HG03439 (cell line): Measurements from ENCODE around the gene MEGF11.
"Not testable (repeated sequence)": the region's sequence is repeated elsewhere in the genome, so short reads cannot be mapped to it uniquely, and the experiment has no call there.

Experiments used
- ATAC-seq: cut with Tn5 transposase; IDR thresholded peaks from one replicate; pipeline ENCODE4 v1.9.1; 2021; ENCODE audit warnings: mild to moderate bottlenecking, moderate library complexity; ENCODE audit not compliant: unreplicated experiment

The MEGF11 gene

DNA sequence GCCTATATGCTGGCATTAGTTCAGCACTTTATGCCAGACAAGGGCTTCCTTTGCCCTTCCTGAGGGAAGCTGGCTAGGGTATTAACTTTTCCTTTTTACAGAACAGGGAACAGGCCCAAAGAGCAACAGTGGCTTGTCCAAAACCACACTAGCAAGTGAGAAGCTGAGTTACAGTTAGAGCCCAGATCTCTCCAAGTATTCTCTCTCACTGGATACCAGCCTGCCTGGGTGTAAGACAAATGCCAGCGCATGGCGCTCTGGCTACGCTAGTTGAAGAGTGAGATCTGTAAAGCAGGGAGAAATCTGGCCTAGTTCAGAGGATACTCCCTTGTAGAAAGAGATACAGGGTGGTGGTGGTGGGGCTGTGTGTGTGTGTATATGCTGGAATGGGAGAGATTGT, 345.9 kb downstream of the MEGF11 start:
- no peak for ATAC-seq

DNA sequence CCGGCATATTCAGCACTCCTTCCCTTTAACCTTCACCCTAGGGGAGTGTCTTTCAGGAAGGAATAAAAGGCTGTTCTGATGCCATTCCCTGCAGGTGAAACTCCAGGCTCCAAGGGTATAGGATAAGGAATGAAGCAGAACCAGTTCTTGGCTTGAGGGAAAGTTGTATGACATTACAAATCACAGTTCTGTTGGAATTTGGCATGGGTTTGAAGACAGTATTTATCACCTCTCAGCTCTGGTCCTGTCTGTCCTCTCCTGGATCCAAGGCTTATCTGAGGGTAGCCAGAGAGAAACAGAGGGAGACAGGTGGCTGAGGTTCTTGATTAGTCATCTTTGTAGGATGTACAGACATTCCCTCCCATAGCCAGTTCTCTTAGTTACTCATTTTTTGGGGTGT, 347.2 kb downstream of the MEGF11 start:
- ATAC-seq: no peak

DNA sequence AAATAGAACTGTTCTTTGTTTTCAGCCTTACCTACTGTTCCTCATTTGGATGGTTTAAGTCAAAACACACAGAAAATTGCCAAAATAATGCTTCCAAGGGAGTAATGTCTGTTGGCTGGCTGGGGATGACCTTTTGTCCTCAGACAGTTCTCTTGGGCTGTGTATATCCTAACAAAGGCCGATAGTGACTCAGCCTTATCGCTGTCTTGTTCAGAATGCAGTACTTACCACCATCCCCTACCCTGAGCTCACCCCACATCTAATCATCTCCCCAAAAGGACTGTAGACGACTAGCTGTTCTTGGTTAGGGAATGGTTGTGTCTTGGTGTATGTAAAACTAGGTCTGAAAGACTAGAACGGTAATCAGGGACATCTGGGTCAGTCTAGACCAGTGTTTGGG, 349.2 kb downstream of the MEGF11 start:
- ATAC-seq: no peak

DNA sequence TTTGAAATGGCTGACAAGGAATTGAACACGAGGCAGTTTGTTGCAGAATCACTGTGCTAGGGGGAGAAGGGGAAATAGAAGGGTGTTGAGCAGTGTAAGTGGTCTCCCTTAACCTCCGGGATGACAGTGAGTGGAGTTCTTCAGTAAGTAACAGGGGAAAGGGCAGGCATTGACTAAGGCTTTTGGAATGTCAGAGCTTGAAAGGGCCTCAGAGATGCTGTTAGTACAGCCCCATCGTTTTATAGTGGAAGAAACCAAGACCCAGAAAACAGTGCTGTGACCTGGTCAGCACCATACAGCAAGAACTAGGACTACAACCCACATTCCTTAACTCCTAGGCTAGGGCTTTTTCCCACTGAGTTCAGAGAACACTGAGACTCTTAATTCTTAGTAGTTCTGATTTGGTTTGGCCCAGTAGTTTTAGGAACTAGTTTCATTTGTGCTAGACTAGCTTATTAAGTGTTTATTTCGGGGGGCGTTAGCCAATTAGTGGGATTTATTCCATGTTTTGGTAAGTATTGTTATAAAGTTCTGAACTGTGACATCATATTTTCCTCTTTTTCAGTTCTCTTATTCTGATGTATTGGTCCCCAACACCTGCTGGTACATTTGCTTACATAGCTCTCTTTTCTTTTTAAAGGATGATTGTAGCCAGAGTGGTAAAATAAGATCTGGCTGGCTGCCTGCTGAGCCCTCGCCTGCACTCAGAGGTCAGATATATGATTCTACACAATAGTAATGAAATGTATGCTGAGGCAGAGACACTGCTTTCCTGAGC, 350.1 kb downstream of the MEGF11 start:
- no peak for ATAC-seq

DNA sequence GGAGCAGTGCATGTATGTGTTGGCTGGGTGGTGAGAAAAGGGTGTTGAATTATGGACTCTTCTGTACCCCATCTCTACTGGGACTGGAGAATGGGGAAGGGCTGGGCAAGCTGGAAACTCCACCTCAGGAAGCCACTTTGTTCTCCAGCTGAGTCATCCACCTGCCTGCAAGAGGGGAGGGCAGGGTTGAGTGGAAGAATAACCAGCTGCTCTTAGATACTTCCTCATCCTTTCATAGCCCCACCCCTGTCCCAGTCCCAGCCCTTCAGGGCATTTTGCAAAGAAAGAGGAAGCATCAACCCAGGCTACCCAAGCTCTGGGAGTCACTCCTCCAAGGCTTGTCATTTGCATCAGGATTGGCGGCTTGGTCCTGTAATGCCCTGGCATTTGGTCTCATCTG, 351.2 kb downstream of the MEGF11 start:
- no peak for ATAC-seq

DNA sequence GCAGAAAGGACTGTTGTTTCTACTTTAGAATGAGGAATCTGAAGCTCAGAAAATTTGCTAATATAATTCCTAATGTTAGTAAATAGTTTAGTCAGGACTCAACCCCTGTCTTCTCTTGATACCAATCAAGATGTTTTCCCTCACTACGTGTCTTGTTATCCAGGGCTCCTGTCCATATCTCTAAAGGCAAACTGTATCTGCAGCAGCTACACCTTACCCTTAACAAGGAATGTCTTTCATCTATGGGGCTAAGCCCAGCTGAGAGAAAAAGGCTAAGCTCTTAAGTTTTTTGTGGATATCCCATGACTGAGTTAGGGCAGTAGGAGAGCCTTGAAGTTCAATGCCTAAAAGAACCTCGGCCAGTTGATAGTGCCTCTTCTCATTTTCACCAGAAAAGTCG, 351.7 kb downstream of the MEGF11 start:
- ATAC-seq: no peak

DNA sequence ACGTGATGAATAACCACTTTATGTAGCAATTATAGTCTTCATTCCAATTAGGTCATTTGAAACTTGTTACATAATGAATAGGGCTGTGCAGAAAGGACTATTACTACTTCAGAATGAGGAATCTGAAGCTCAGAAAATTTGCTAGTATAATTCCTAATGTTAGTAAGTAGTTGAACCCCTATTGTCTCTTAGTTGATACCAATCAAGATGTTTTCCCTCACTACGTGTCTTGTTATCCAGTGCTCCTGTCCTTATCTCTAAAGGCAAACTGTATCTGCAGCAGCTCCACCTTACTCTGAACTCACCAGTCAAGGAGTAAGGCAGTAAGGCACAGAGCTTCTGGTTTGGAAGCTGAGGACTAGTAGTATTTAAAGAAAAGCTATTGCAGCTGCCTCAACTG, 352.2 kb downstream of the MEGF11 start:
- ATAC-seq: no peak

DNA sequence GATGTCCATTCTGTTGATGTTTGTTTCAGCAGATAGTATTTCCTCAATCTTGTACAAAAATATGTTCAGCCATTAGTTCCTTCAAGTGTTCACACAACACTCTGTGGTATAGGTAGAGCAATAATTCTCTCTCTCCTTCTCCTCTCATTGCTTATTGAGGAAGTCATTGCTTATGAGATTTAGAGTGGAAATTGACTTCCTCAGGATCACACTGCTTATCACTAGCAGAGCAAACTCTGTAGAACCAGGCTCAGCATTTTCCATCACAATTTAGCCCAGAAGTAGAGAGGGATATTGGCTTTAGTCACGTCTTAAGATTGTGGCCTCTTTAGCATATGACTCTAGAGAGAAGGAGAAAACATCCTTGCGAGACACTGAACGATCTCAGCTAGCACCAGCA, 353.1 kb downstream of the MEGF11 start:
- ATAC-seq: no peak

DNA sequence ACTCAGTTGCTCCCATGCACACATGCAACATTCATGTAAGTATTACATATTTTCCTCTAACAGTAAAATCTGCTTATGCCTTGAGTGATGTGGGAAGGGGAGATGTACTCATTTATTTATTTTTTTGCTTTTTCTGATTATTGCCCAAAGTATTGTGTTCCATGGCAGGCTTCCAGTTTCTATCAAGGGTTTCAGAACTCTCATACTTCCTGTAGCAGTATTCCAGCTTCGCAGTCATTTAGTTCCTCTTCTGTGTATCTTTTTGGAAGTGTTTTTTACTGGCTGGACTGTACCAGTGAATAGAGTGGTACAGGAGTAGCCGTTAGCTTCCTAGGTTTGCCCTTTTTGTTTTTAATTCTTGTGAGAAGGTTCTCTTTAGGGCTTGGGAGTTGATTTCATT, 357.3 kb downstream of the MEGF11 start:
- ATAC-seq: no peak

DNA sequence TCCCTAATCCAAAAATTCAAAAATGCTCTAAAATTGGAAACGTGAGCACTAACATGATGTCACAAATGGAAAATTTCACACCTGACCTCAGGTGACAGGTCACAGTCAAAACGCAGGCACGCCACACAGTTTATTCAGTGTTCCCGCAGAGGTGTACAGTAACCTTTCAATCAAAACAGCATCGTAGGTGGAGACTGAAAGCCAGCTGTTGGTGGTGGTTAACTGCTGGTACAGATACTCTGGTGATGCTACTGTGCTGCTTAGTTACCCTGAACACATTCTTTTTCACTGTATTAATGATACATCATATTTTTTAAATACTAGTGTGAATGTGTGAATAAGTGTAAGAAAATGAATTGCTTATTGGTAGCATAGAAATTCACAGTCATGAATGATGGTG, 360.5 kb downstream of the MEGF11 start:
- ATAC-seq: no peak

DNA sequence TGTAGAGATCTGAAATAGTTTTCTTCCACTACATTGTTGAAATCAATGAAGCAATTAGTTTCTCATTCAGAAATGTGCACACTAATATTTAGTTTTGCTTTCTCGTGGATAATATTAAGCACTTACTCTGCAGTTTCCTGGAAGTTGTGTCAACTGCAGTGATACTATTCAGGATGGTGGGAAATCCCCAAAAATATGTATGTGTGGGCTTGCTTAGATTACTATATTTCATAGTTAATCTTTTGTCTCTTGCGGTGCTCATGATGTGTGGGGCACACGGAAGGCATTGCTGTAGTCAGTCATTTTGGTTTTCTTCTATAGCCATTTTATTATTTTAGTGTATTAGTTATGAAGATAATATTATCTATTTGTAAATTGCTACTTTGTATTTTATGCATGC, 364.6 kb downstream of the MEGF11 start:
- no peak for ATAC-seq

DNA sequence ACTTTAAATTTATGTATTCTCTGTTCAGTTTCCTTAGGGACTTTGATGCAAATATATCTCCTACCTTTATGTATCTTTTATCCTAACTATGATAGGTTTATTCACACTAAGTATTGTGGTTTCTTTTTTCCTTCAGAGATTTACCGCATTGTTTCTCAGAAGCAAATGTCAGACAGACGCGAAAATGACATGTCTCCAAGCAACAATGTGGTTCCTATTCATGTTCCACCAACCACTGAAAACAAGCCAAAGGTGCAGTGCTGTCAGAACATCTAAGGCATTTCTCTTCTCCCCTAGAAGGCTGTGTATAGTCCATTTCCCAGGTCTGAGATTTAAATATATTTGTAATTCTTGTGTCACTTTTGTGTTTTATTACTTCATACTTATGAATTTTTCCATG, 366.0 kb downstream of the MEGF11 start:
- ATAC-seq: no peak

DNA sequence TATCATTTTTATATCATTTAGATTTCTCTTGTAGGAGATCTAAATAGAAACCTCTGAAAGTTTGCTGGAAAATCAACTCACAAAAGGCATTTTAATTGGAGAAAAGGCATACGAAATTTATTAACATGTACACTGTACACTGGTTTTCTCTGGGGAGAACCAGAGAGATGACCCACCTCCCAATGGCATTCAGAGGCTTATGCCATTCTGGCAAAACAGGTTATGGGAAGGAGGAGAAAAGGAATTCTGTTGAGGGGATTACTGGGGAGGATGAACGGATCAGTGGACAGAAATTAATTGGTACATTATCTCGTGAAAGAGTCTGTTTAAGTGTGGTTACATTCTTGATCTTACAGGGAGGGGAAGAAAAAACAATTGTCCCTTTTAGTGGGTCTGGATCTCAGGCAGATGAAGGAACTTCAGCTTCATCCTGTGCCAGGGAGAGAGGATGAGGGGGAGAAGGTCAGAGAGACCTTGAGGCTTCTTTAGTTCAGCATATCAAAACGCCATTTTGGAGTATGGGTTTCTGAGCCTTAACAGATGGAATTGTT, 367.8 kb downstream of the MEGF11 start:
- ATAC-seq: no peak

DNA sequence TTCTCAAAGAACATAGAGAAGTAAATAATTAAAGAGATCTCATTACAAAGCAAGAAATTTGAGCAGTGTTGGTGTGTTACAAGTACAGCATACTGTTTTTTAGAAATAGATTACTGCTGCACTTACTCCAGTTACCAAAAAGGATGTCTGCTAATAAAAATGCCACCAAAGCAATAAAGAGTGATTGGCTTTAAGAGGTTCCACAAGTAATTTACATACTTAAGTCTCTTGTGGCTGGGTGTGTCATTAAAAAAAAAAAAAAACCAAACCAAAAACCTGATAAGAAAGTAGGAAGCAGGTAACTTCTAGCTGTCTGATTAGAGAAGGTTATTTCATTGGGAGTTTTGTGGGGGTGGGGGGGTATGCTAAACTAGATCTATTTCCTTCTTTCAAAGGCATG, 369.0 kb downstream of the MEGF11 start:
- ATAC-seq: no peak

DNA sequence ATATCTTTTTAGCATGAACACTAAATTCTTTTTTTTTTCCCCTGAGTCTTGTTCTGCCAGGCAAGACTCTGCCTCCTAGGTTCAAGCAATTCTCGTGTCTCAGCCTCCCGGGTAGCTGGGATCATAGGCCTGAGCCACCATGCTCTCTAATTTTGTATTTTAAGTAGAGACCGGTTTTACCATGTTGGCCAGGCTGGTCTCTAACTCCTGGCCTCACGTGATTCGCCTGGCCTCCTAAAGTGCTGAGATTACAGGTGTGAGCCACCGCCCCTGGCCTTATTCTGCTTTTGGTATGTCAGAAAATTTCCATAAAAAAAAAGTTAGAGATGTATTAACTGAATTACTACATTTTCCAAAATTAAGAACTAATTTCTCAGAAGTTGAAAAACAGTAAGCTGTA, 370.0 kb downstream of the MEGF11 start:
- ATAC-seq: no peak

DNA sequence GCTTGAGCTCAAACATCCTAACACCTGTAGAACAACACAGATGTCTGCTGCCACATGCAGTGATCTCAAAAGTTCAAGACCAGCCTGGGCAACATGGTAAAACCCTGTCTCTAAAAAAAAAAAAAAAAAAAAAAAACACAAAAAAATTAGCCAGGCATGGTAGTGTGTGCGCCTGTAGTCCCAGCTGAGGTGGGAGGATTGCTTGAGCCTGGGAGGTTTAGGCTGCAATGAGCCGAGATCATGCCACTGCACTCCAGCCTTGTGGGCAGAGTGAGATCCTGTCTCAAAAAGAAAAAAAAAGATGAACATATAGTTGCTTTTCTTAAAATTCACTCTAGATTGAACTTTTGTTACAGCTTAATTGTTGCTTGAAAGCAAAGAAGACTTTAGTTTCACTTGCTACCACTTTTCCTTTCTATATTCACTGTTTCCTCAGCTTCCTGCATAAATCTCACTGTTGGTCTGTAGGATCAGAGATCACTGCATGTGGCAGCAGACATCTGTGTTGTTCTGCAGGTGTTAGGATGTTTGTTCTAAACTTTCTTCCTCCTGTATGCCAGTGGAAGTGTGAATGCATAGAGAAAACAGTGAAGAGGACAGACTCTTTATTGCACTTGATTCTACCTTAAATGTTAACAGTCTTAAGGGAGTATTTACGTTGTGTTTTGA, 371.6 kb downstream of the MEGF11 start:
- no peak for ATAC-seq

DNA sequence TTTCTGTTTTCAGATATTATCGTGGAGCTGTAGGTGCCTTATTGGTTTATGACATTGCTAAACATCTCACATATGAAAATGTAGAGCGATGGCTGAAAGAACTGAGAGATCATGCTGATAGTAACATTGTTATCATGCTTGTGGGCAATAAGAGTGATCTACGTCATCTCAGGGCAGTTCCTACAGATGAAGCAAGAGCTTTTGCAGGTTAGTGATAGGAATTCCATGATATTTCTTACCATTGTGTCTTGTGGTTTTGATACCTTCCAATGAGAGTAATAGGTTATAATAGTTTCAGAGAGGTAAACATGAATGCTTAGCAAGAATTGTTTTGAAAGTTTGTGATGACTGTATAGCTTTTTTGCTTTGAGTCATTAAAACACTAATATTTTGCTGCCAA, 375.8 kb downstream of the MEGF11 start:
- no peak for ATAC-seq

DNA sequence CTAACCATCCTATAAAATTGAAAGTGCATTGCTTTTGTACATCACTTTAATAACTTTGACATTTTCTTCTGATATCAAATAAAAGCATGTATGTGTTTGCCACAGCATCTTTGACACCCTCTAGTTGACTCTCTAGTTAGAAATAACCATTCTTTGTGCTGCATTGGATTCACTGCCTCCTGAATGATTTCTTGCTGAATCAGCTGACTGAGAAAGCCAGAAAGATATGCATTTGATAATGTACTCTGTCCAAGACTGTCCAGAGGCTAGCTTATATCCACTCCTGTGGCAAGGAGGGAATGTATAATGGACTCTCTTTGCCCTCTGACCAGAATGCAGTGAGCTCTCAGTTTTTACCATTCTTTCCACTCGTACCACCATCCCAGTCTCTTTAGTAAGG, 378.1 kb downstream of the MEGF11 start:
- ATAC-seq: no peak

DNA sequence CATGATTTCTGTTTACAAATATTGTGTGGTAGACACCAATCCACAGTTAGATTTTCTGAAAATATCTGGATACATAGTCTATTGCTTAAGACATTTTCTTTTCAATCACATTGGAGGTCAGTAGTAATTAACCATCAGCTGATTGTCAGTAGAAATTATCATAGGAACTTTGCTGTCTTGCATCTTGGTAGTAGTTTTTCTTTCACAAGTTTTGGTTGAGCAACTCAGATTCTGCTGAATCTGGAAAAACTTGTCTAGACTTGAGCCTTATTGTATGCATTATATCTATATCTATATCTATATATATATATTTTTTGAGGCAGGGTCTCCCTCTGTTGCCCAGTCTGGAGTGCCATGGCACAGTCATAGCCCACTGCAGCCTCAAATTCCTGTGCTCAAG, 380.3 kb downstream of the MEGF11 start:
- no peak for ATAC-seq

DNA sequence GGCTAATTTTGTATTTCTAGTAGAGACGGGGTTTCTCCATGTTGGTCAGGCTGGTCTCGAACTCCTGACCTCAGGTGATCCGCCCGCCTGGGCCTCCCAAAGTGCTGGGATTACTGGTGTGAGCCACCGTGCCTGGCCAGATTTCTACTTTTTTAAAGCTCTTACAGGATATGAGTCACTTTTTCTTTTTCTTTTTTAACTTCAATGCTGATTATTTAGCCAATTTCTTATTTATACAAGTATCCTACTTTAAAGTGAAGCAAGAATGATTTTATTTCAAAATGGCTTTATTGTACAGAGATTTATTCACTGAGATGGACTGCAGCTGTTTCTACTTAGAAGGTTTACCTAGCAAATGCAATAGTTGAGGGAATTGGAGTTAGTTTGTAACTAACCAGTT, 381.0 kb downstream of the MEGF11 start:
- not testable (repeated sequence) for ATAC-seq

DNA sequence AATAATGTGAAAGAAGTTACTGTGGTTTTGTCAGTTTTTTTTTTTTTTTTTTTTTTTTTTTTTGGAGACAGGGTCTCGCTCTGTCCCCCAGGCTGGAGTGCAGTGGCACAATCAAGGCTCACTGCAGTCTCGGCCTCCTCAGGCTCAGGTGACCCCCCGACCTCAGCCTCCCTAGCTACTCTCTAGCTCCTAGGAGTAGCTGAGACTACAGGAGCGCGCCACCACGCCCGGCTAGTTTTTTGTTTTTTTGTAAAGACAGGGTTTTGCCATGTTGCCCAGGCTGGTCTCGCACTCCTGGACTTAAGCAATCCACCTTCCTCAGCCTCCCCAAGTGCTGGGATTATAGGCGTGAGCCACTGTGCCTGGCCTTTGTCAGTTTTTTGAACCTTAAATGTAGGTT, 381.7 kb downstream of the MEGF11 start:
- not testable (repeated sequence) for ATAC-seq

DNA sequence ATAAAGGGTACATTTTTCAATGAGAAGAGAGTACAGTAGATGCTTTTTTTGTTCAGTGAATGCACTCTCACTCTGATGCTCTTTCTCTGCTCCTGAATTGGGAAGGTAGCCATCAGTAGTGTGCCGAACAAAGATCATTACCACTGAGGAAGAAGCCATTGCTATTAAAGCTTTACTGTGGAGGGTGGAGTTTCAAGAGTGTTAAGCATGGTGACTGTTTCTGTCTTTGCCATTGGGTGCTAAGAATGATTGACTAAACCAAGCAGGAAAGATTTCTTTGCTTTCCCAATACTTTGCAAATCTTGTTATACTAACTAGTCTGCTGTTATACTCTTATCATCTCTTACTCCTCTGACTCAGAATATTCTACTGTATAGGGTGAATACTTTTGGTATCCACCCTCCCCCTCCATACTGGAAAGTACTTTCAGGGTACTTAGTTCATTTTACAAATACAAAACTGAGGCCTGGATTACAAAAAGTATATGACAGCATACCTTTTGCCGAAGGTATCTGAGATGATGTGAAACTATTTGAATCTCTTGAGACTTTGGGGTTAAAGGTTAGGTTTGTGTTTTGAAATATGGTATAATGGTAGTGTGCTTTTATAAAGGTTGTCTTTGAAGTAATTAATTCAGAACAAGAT, 382.5 kb downstream of the MEGF11 start:
- no peak for ATAC-seq
